Upper lobe of right lung (tissue), 1 donor: ENCODE data around the gene ALDH16A1. TPM values are rescaled to one million over a fixed set of nuclear protein-coding genes. Genes with fewer than 3 reads are reported as not detected.

Source experiments
- ATAC-seq: fragments of 200-7000 bp; cut with Tn5 transposase; one replicate; pipeline ENCODE4 v1.9.1; 2020; ENCODE audit warnings: mild to moderate bottlenecking, moderate library complexity
- DNase-seq: peaks from one replicate; pipeline ENCODE4 v3.0.0-alpha.2; 2020
- H3K27ac ChIP-seq: fragments of 200-600 bp; one replicate; pipeline ENCODE4 v1.8.0; 2022
- H3K27me3 ChIP-seq: fragments of 200-600 bp; one replicate; pipeline ENCODE4 v1.8.0; 2022; ENCODE audit warnings: mild to moderate bottlenecking
- H3K36me3 ChIP-seq: fragments of 200-600 bp; one replicate; pipeline ENCODE4 v1.8.0; 2022
- H3K4me1 ChIP-seq: fragments of 200-600 bp; one replicate; pipeline ENCODE4 v1.8.0; 2022
- H3K4me3 ChIP-seq: fragments of 200-600 bp; one replicate; pipeline ENCODE4 v1.8.0; 2022; ENCODE audit warnings: mild to moderate bottlenecking
- H3K9me3 ChIP-seq: fragments of 200-600 bp; one replicate; pipeline ENCODE4 v1.8.0; 2022
- intact Hi-C: fragments of 100-400 bp; cut with DNase I; formaldehyde crosslinking; loops from one replicate; pipeline ENCODE4 v1.11.0; 2022
- total RNA-seq: library from RNA; stranded (reverse); fragmentation: NEBNext Ultra II Directional; extraction: Animal tissue kit (Norgen Biotek cat#: 25700); gene quantifications from one replicate; pipeline ENCODE4 v1.2.1, GENCODE V29; 2021
- TF ChIP-seq, protein P1 (sequence below): fragments of 200-600 bp; IDR thresholded peaks from one replicate; pipeline ENCODE4 v1.8.0; 2022; ENCODE audit warnings: antibody characterized with exemption
- donor health status: DM: no; HTN: yes; CAD: no; lungs with severe emphysema.

ALDH16A1 gene
- total RNA-seq, 1 donor from 2014 or later = 32.3 TPM

GRCh38 chr19:49425178-49425577 lies 27.8 kb upstream of the ALDH16A1 start, which contains the start of gene GFY:
Gene GFY (plus strand): TSS chr19:49425388. CDS start chr19:49426431, 1,043 bp downstream.
- intact Hi-C loops = no loop called here
- Histone ChIP-seq H3K4me1 (peaks cover 17% of the 10 kb centered on the region), H3K9me3 (no peaks in the 10 kb centered on the region), H3K27me3 (peaks cover 84% of the 10 kb centered on the region), H3K27ac (no peak within 1 kb of the TSS), H3K4me3 (no peak within 1 kb of the TSS), H3K36me3 (no peaks in the 10 kb centered on the region)
- DNase-seq = no peak
- TF ChIP-seq, protein P1, sequence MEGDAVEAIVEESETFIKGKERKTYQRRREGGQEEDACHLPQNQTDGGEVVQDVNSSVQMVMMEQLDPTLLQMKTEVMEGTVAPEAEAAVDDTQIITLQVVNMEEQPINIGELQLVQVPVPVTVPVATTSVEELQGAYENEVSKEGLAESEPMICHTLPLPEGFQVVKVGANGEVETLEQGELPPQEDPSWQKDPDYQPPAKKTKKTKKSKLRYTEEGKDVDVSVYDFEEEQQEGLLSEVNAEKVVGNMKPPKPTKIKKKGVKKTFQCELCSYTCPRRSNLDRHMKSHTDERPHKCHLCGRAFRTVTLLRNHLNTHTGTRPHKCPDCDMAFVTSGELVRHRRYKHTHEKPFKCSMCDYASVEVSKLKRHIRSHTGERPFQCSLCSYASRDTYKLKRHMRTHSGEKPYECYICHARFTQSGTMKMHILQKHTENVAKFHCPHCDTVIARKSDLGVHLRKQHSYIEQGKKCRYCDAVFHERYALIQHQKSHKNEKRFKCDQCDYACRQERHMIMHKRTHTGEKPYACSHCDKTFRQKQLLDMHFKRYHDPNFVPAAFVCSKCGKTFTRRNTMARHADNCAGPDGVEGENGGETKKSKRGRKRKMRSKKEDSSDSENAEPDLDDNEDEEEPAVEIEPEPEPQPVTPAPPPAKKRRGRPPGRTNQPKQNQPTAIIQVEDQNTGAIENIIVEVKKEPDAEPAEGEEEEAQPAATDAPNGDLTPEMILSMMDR = no peak
- ATAC-seq = no peak

DNA sequence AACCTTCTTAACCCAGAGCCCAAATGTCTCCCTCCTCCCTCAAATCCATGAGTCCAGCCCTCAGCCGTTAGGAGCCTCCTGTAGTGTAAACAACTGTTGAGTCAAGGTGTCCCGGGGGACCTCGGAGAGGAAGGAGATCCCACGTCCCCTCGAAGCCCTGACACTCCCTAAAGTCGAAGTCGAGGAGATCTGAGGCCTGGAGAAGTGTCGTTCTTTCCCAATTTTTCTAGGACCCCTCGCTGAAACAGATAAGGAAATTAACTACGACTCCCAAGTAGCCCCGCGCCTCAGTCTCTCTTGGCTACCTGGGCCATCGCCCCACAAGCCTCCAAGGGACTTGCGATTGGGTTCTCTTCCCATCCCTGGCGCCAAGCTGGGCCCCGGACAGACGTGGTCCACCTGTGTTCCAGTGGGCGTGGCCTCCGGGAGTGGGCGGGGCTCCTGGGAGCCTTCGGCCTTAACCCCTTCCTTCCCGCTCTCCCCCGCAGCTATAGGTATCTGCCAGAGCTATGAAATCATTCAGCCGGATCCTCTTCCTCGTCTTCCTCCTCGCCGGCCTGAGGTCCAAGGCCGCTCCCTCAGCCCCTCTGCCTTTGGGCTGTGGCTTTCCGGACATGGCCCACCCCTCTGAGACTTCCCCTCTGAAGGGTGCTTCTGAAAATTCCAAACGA lies 27.0 kb upstream of the ALDH16A1 start:
- no peak for DNase-seq
- Histone ChIP-seq H3K27me3 (peaks cover 92% of the 10 kb centered on the region), H3K4me1 (peaks cover 17% of the 10 kb centered on the region), H3K9me3 (no peaks in the 10 kb centered on the region), H3K36me3 (no peaks in the 10 kb centered on the region), H3K27ac (no peak overlapping the region), H3K4me3 (no peak overlapping the region)
- intact Hi-C loops = no loop called here
- no peak for ATAC-seq
- TF ChIP-seq, protein P1 = no peak

GRCh38 chr19:49427339-49427738 lies 25.7 kb upstream of the ALDH16A1 start:
- TF ChIP-seq, protein P1 = no peak
- no peaks in the 10 kb centered on the region for H3K36me3 ChIP-seq
- DNase-seq (no peak), ATAC-seq (no peak)
- peaks cover 95% of the 10 kb centered on the region for H3K27me3 ChIP-seq
- no peak overlapping the region for H3K4me3 ChIP-seq
- H3K9me3 ChIP-seq = no peaks in the 10 kb centered on the region
- no peak overlapping the region for H3K27ac ChIP-seq
- H3K4me1 ChIP-seq = peaks cover 15% of the 10 kb centered on the region
- intact Hi-C loops = no loop called here

- Histone ChIP-seq H3K4me1 (peaks cover 9% of the 10 kb centered on the region), H3K9me3 (no peaks in the 10 kb centered on the region), H3K27ac (no peak overlapping the region), H3K36me3 (no peaks in the 10 kb centered on the region), H3K27me3 (peaks cover 95% of the 10 kb centered on the region), H3K4me3 (no peak overlapping the region)
- intact Hi-C loops = no loop called here
- TF ChIP-seq, protein P1 = no peak
- ATAC-seq (peak; percentile 47), DNase-seq (no peak)
Observed at GRCh38 chr19:49427855-49428546, 25.0 kb upstream of the ALDH16A1 start.

DNA sequence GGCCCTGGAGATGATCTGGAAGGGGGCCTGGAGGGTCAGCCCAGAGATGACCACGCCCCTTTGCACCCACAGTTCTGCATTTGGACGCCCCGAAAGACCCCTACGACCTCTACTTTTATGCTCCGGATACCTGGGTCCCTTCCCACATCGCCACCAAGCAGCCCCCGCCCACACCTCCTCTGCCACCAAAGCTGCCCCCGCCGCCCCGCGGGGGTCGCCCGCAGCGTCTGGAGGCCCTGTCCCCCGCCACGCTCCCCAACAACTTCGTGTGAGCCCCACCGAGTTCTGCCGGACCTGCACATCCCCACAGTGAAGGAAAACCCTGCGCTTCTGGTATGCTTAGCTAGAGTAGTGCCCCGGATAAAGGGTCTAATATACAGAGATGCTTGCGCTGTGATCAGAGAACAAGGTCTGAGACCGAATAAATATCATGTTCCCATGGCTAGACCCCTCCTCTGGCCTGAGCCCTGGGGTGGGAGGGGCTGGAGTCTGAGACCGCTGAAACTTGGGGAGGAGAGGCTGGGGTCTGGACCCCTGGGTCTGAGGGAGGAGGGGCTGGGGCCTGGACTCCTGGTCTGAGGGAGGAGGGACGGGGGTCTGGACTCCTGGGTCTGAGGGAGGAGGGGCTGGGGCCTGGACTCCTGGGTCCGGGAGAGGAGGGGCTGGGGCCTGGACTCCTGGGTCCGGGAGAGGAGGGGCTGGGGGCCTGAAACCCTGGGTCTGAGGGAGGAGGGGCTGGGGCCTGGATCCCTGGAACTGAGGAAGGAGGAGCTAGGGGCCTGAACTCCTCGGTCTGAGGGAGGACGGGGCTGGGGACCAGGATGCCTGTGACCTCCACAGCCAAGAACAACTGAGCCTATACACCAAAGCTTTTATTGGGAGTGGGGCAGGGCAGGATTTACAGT lies 24.2 kb upstream of the ALDH16A1 start:
- no peaks in the 10 kb centered on the region for H3K36me3 ChIP-seq
- DNase-seq (no peak), ATAC-seq (no peak)
- intact Hi-C loops = no loop called here
- TF ChIP-seq, protein P1 = no peak
- H3K4me1 ChIP-seq = peaks cover 4% of the 10 kb centered on the region
- H3K9me3 ChIP-seq = no peaks in the 10 kb centered on the region
- peaks cover 95% of the 10 kb centered on the region for H3K27me3 ChIP-seq
- no peak overlapping the region for H3K4me3 ChIP-seq
- H3K27ac ChIP-seq = no peak overlapping the region
